HK-2 (cell line): ENCODE measurements around the gene NEURL1.

Experiments
- DNase-seq: peaks from one replicate; pipeline ENCODE4 v3.0.0-alpha.2; 2018; ENCODE audit not compliant: unreplicated experiment

Gene NEURL1

DNA sequence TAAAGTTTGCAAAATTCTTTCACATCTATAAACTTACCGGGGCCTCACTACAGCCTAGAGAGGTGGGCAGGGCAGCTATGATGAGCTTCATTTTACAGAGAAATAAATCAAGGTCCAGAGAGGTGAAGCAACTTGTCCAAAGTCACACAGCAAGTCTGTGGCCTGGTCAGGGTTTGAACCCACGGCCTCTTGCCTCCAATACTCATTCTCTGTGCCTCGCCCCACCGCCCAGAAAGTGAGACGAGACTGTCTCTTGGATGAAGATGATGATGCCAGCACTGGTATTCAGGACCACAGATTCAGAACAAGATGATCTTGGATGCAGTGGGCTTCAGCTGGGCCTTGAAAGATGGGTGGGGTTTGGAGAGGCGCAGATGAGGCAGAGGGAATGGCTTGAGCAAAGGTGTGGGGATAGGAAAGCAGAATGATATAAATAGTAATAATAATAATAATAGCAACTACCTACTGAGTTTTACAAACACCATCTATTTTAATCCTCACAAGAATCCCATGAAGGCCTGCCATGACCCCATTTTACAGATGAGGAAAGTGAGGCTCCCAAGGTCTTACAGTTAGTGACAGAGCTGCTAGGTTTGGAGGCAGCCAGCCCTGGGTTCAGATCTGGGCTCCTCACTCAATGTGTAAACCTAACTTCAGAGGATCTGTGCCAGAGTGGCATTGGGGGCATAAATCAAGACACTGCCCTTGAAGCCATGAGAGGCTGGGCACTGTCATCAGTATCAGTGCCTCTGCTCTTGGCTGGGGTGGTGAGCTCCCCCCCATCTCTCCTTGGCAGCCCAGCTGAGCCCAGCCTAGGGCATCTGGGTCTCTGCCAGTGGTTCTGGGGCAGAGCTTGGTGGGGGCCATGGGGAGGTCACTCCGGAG, 70.0 kb downstream of the NEURL1 start:
- no peak for DNase-seq

DNA sequence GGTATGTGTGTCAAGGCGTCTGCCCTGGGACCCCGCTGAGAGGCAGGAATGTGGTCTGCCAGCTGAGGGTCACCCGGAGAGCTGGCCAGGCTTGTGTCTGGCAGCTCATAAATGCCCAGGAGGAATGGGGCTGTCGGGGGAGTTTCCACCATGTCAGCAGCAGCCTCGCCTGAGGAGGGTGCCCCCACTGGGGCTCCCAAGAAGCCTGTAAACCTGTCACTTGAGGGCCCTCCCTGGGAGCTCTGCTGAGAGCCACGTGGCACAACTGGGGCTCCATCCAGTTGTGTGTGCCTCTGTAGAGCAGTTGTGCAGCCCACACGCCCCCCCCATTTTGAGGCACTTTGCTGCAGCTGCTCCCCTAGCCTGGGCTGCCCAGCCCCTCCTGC, 70.6 kb downstream of the NEURL1 start:
- no peak for DNase-seq

DNA sequence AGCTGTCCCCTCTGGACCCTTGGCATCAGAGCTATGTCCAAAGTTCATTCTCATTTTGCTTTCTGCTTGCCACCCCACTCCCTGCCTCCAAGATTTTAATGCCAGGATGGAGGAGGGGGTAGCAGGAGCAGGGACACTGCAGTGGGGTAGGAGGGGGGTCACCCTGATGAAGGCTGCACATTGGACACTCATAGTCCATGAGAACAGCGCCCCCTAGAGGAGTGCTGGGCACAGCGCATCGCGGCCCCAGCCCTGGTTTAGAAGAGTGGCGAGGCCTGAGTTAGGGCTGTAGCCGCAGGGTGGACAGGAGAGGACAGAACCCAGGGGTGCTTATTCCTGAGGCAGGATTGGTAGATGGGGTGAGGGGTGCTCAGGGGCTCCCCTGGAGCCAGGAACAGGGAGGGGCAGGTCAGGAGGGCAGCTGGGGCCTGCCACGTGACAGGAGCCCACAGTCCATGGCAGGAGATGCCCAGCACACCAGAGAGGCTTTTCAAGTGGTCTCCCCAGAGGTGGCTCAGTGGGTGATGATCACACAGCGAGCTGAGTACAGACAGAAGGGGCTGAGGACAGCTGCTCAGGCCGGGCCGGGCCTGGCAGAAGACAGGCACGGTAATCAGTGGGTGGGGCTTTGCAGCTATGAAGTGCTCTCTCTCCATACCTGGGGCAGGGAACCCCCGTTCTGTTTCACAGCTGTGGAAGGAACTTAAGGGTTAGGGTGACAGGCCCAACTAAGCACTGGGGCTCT, 71.4 kb downstream of the NEURL1 start:
- DNase-seq: peak; percentile 52

DNA sequence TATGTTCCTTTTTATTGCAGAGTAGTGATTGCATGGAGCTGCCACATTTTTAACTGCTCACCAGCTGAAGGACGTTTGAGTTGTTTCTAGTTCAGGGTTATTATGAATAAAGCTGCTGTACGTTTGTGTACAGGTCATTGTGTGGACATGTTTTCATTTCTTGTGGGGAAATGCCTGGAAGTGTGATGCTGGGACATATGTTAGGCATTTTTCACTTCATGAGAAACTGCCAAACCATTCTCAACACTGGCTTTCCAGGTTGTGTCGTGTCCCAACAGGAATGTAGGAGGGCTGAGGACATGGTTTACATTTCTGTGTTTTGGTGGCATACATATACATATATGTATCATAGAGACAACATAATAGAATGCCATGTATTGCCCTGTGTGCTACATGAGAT, 73.0 kb downstream of the NEURL1 start:
- DNase-seq: no peak

DNA sequence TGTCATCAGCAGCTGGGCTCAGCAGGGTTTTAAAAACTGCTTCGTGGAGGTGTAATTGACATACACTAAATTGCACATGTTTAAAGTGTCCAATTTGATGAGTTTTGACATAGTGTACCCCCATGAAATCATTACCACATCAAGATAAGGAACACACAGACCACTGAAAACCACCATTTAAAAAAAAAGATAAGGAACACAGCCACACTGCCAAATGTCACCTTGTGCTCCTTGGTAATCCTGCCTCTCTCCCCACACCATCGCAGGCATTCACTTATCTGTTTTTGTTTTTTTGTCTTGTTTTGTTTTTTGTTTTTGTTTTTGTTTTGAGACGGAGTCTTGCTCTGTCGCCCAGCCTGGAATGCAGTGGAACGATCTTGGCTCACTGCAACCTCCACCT, 75.0 kb downstream of the NEURL1 start:
- DNase-seq: no peak

DNA sequence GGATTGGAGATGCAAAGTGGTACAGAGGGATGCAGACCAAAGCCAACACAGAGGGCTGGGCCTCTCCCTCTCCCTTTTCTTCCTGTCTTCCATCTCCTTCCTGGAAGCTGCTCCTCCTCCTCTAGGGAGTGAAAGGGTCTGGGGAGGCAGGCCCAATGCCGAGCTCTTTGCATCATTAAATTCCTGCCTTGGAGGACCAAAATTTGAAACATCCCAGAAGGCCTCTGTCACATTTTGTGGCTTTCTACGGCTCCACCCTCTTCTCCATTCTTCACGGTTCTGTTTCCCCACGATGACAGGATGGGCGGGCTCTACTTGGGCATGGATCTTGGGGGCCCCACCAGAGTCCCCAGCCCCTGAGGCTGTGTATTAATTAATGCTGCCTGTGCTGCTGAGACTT, 76.4 kb downstream of the NEURL1 start:
- DNase-seq: no peak

GRCh38 chr10:103570844-103571655, 77.5 kb downstream of the NEURL1 start:
- DNase-seq: no peak

DNA sequence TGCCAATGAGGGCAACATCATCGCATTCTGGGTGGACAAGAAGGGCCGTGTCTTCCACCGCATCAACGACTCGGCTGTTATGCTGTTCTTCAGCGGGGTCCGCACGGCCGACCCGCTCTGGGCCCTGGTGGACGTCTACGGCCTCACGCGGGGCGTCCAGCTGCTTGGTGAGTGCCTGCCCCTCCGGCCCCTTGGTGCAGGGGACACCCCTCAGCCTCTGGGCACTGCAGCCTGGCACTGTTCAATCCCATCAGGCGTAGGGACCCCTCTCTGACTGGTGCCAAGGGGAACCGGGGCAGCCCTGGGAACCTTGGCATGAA, 78.1 kb downstream of the NEURL1 start:
- no peak for DNase-seq

DNA sequence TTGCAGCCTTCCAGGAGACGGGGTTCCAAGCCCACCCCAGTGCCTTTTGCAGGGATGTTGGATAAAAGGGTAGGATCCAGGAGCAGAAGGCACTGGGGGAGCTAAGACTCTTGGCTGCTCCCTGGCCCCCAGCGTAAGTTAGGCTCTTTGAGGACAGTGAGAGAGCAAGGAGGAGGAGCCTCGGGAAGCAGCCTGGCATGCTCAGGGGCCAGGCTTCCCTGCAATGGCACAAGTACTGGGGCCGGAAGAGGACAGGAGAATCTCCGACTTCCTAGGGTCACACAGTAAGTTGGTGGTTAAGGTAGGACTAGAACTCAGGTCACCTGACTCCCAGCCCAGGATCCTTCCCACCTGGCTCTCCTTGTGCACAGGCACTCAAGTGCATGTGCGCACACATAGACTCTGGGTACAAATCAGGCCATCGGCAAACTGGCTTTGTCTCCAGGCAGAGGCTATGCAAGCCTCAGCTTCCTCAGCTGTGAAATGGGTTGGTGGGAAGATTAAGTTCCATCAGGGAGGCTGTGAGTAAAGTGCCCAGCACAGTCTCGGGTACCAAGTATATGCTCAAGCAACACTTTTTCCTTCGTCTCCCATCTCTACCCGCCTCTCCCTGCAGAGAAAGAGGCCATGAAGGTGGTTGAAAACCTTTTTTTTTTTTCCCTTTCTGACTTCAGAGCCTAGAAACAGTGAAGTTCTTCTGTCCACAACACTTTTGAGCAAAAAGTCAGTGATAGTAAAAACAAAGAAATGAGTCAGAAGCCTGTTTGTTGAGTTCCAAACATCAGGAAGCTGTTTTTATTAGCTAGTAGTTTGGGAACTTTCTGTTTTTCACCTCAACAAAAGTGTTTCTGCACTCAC, 79.1 kb downstream of the NEURL1 start:
- no peak for DNase-seq

GRCh38 chr10:103573205-103573487, 79.6 kb downstream of the NEURL1 start:
- no peak for DNase-seq

DNA sequence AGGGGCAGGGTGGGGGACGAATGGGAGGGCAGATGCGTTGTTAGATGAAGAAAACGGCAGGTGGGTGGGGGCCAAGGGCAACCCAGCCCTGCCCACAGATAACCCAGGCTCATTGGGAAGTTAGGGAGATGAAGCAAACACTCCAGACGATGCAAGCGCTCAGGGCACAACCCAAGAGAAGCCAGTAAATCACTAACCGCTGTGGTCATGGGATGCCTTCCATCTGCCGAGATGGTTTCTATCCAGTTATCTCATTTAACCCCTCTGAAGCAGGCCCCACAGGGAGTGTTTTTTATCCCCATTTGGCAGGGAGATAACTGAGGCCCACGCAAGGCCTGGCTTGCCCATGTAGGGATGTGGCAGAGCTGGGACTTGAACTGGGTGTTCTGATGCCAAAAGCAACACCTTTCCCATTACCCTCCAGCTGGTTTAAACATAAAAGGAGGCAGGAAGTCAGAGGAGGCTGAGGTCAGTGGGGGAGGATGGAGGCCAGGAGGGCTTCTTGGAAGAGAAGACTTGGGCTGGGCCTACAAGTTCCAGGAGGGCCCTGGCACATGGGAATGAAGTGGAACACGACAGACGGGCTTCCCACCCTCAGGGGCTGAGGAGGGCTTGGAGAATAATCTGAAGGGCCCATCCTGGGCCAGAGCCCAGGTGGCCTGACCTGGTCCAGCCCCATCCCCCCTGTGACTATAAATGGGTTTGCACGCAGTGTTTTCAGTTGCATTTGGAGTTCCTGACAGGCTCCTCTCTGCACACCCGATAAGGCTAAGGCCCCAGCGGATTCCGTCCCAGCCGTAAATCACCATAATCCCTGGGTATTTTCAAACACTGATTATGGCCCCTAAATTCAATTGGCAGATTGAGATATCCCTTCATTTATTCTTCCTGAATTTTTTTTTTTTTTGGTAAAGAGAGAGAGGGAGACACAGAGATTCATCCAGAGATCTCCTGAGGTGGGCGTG, 80.9 kb downstream of the NEURL1 start:
- no peak for DNase-seq

DNA sequence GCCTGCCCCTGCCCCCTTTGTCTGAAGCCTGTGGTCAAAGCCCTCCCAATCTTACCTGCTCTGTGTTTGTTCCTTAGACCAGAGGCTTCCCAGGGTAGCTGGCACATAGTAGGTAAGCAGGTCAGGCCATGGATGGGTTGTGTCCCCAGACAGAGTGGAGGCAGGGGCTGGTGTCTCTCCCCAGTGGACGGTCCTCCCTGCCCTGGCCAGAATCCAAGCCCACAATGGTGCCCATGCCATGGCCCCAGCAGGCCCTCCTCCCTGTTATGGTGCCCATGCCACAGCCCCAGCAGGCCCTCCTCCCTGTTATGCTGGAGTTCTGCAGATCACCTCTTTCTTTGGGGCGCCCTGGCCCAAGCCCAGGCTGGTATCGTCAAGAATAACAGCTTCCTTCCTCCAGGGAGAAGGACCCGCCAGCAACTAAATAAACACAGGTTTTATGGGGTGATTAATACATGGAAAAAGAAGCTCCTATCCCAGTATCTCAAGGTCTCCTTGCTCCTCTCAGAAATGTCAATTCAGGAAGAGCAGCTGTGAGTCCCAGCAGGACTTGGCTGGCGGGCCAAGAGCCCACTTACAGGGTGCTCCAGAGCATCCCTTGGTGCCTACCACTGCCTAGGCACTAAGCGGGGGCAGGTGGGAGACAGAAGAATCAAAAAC, 82.0 kb downstream of the NEURL1 start:
- no peak for DNase-seq

- DNase-seq: no peak
These were observed 82.6 kb downstream of the NEURL1 start for GRCh38 chr10:103576076-103576471.

GRCh38 chr10:103576862-103577261, 83.4 kb downstream of the NEURL1 start:
- no peak for DNase-seq

DNA sequence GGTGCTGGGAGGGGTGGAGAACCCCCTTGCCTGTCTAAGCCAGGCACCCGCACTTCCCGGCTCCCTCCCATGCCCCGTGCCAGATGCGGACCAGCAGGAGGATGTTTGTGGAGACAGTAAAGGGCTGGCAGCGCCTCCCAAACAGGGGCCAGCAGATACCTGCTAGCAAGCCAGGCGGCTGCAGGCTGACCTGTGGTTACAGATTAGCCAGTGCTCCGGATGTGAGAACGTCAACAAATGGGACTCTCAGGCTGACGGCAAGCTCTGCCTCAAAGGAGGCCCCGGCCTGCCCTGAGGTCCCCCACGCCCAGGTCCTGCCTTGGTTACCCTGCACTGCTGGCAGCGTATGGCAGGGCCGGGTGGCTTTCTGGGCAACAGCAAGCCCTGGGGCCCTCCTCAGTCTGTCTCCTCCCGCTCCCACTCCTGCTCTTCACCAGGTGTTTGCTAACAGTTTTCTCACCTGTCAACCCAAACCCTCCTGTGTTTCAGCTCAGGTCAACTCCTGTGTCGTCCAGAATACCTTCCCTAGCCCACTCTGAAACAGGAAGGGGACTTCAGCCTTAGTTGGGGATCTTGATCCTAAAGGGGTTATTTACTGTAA, 85.4 kb downstream of the NEURL1 start:
- peak; percentile 58 for DNase-seq

DNA sequence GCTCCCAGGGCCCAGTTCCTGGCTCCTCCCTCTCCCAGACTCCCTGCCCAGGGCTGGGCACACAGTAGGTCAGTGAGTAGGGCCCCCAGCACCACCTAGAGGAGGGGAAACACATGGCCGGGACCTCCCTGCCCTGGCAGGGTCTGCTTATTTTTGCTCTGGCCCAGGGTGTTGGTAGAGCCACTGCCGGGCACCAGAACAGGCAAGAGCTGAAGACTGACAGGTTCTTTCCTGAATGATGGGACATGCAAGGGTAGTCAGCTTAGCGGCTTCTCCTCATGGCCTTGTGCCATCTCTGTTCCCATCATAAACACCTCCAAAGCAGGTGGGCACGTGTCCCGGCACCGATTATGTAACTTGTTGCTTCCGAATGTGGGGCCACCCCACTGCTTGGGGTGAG, 86.5 kb downstream of the NEURL1 start:
- no peak for DNase-seq

- DNase-seq: no peak
These were observed 86.9 kb downstream of the NEURL1 start for GRCh38 chr10:103580430-103580829.

DNA sequence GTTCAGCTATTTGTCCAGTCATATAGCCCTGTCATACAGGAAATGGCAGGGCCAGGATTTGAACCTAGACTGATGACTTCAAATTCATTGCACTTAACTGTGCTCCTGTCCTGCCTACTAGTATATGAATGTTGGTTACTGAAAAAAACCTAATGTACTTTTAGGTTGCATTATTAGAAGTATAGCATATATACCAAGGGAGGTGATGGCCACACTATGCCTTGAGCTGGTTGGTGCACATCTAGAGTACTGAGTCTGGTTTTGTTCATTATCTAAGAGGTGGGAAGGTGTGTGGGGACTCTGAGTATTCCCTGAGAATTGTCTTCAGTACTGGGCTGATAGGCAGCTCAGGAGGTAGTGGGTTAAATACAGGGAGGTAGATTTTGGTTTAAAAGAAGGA, 88.0 kb downstream of the NEURL1 start:
- no peak for DNase-seq

DNA sequence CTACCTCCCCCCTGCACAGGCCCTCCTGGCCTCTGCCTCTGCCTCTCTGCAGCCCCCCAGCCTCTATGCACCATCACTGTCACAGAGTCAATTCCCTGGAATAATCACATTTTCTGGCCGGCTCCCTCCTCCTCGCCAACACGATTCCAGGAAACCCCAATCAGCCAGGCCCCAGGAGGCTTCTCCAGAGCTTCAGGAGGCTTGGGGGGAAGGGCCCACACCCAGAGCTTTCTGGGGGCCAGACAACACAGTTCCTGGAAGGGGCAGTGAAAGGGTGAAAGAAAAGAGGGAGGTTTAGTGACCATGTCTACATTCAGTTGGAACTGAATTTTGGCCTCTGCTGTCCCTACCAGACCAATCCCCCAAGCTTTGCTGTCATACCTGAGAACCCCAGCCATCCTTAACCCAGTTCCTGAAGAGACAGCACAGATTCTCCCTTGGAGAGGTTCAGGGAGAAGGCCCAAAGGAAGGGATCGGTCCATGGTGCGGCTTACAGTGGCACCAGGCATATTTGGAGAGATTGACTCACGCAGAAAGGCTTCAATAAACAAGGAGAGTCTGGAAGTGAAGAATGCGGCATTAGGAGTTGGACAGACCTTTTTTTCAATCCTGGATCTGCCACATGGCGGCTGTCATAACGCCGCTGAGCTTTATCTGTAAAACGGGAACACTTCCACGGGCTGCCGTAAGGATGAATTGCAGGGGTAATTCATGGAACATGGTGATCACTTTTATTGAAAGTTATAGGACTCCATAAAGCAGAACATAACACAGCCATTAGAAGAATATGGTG, 89.0 kb downstream of the NEURL1 start:
- no peak for DNase-seq
